Measurements from ENCODE around the gene NDUFB8.

DNA sequence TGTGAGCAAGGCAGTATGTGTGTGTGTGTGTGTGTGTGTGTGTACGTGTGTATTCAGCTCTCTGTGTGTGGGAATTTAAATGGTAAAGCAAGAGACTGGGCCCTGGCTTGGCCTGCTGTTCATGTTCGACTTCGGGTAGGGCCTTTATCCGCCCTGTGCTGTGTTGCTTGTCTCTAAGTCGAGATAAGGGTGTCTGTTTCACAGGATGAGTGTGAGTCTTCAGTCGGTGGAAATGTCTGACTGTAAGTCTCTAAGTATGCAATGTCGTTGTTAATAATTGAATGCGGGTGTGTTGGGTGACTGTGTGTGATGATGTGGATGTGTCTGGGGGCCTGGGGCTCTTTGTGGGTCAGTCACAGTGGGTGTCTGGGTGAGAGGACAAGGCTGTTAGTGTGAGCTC, 40.8 kb upstream of the NDUFB8 start:
- TF ChIP-seq, protein P1, sequence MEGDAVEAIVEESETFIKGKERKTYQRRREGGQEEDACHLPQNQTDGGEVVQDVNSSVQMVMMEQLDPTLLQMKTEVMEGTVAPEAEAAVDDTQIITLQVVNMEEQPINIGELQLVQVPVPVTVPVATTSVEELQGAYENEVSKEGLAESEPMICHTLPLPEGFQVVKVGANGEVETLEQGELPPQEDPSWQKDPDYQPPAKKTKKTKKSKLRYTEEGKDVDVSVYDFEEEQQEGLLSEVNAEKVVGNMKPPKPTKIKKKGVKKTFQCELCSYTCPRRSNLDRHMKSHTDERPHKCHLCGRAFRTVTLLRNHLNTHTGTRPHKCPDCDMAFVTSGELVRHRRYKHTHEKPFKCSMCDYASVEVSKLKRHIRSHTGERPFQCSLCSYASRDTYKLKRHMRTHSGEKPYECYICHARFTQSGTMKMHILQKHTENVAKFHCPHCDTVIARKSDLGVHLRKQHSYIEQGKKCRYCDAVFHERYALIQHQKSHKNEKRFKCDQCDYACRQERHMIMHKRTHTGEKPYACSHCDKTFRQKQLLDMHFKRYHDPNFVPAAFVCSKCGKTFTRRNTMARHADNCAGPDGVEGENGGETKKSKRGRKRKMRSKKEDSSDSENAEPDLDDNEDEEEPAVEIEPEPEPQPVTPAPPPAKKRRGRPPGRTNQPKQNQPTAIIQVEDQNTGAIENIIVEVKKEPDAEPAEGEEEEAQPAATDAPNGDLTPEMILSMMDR (IDR thresholded peaks at IDR 0.05) = no peak
- no peak for TF ChIP-seq POLR2A (IDR thresholded peaks at IDR 0.05)
